Sigmoid colon (tissue), 4 donors: ENCODE data around the gene SLC39A9.

Experiments used
- CTCF ChIP-seq, 4 experiments: fragments of 450-650 bp in 3 of 4; fragments of 200-600 bp in 1 of 4; IDR thresholded peaks; one replicate each; pipeline ENCODE4 v1.5.1; 2016 to 2019; ENCODE audit warnings: antibody characterized with exemption in 4 of 4, mild to moderate bottlenecking in 3 of 4, moderate library complexity in 2 of 4
- EP300 ChIP-seq, 4 donors: sonication (generic); formaldehyde crosslinking; IDR thresholded peaks; one replicate each; pipeline ENCODE4 v1.6.1; 2017; ENCODE audit warnings: antibody characterized with exemption in 4 of 4

- no peak for TF ChIP-seq CTCF (IDR thresholded peaks at IDR 0.05)
- TF ChIP-seq EP300 (IDR thresholded peaks at IDR 0.05): no peak
Observed at GRCh38 chr14:69501423-69501838, 102.9 kb downstream of the SLC39A9 start.
